GM12892 (cell line): ENCODE measurements around the gene MYO7B.

ENCODE experiments used
- POLR2A ChIP-seq: IDR thresholded peaks from 2 replicates; pipeline ENCODE4 v1.6.1; 2011; ENCODE audit warnings: low read depth, low read length, control low read depth
- POLR2AphosphoS5 ChIP-seq: IDR thresholded peaks from 2 replicates; pipeline ENCODE4 v1.6.1; 2011; ENCODE audit warnings: low read depth, low read length, control low read depth

DNA sequence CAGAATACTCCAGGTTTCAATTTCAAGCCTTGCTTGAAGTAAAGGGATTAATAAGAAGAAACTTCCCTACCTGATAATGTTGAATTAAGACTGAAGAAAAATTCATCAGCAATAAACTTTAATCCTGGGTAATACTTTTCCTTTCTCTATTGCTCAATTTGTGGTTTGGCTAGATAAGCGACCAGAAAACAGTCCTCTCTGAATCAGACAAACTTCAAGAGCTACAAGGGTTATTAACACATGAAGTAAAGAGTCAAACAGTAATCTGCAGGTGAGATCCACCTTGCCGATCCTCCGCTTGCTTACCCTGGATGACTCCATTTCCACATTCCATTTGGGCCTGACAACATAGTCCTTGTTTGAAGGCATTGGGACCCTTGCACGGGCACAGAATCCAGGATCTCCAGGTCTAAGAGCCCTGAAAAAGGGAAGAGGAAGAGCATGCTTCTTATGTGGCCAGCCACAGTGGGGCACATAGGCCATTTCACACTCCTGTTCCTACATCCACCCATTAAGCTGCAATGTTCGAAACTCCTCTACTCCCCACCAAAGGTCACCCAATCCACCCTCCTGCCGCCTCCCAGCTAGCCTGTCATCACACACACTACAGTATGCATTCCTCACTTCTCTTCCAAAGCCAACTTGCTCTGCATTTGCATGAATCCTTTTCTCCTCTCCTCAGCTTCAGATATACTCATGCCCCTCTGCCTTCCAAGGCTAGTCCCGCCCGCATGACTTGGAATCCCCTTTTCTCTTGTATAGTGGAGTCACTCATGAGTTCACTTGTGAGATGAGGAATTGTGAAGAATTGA is 49.0 kb upstream of the MYO7B start:
- TF ChIP-seq POLR2A (no peak), POLR2AphosphoS5 (no peak)
